M059J (cell line): ENCODE data around the gene CACNA1C. TPM values are rescaled to one million over a fixed set of nuclear protein-coding genes. Genes with fewer than 3 reads are reported as not detected.
"Not testable (repeated sequence)": the region's sequence is repeated elsewhere in the genome, so short reads cannot be mapped to it uniquely, and the experiment has no call there.

Experiments
- DNase-seq: peaks from one replicate; pipeline ENCODE4 v3.0.0-alpha.2; 2012; ENCODE audit warnings: low read depth
- total RNA-seq: library from RNA; depleted of rRNA; stranded (reverse); fragments of >200 nt; shearing (Covaris generic); gene quantifications from 2 replicates; pipeline ENCODE4 v1.2.3, GENCODE V29; 2014

The CACNA1C gene
- total RNA-seq, 1 experiment from 2014 or later = 3.6 TPM

DNA sequence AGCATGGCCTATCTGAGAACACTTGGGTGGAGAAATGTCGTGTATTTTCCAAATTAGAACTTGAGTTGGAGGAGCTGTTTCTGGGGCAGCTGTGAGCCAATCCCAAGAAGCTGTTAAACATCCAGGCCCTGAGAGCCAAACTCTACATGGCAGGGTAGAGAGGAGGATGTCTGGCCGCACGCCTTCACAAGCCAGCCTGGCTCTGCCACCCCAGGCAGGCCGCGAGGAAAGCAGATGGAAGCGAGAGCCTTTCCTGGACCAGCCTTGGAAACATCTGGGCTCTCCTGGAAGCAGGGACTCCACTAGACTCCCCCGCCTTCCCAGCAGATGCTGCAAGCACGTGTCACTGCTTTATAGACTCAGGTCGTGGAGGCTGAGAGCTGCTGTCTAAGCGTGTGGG lies 429.2 kb downstream of the CACNA1C start:
- DNase-seq = no peak

DNA sequence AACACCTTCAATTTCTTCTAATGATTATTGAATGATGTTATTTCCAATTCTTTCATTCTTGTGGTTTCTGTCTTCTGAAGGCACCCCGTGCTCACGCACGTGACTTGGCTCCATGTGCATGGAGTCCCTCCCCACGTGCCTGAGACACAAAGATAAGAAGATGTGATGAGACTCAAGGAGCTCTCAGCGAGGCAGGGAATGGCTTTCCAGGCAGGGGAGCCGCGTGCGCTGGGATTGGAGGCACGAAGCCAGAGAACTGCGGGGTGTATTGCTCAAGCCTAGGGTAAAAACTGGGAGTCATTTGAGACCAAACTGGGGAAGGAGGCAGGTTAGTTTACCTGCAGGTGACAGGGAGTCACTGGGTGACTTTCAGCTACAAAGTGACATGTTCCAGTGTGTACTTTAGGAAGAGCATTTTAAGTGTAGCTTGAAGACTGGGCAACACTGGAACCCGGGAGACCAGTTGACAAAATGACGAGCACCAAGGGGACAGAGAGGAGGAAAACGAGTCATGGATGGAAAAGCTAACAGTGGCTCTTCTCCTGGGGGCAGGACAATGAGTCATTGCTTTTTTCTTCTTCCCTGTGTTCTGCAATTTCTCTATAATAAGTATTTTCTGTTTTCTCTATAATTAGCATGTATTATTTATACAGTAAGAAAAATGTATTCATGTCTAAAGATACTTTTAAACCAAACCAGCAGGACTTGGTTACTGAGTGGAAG lies 430.3 kb downstream of the CACNA1C start:
- peak; percentile 7 for DNase-seq

DNA sequence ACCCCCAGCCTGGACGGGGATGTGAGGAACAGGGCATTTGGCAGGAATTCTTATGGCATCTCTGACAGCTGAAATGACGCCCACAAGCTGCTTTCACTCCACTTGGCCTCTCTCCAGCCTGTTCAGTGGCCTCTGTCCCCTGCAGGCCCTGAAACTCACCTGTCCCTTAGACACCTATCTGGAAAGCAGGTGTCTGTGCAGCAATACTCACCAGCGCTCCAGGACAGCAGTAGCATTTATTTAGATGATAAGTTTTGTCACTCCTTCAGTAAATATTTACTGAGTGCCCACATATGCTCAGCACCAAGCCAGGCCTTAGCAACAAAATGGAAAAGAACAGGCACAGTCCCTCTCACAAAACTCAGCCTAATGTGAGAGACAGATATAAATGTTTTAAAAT lies 430.9 kb downstream of the CACNA1C start:
- DNase-seq = no peak

DNA sequence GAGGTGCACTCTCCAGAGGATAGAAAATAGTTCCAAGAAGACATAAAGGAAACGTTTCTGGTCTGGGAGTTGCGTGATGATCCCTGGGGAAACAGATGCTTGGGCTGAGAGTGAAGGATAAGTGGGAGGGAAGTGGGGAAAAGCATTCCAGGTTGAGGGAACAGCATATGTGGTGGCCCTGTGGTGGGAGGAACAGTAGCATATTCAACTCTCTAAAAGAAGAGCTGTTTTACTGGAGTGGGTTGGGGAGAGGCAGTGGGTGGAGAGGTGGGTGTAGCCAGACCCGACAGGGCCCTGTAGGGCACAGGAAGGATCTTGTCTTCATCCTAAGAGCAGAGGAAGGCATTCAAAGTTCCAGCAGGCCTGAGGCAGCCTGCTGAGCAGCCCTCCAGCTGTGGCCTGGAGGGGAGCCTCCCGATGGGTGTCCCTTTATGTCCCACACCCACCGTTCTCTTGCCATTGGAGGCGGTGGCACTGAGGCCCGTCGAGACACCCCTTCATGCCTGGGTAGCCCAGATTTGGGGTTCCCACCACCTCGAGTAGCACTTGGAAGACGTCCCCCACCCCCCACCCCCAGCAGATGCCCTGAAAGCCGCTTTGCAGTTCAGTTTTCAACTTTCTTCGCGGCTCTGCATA lies 431.5 kb downstream of the CACNA1C start:
- no peak for DNase-seq

DNA sequence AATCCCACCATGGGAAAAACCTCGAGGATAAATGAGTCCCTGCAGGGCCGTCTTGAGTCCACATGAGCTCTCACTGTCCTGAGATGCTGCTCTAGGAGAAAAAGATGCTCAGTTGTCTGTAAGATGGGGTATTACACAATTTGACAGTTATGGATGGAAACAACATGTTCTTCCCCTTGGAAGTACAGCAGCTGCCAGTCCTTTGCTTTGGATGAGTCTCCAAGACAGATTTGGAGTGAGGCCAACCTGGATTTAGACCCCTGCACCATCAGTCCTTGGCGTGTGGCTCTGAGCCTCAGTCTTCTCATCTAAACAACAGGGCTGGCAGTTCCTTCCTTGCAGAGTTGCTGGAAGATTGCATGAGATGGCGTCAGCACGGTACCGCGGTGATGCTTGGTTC lies 432.9 kb downstream of the CACNA1C start:
- no peak for DNase-seq

DNA sequence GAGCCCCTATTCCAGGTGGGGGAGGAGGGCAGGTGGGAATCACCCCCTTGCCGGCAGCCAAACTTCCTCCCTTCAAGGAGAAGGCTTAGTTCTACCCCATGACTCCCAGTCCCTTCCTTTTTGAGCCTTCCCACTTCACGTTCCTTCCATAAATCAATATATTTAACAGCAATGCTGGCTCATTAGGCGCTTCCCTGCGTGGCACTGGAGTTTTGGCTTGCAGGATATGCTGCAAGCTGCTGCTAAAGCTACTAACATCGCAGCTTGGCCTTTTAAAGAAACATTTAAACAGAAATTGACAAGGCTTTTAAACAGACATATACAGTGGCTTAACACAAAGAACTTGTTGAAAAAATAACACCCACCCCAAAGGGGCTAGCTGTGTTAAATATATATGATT lies 434.0 kb downstream of the CACNA1C start:
- DNase-seq = no peak

DNA sequence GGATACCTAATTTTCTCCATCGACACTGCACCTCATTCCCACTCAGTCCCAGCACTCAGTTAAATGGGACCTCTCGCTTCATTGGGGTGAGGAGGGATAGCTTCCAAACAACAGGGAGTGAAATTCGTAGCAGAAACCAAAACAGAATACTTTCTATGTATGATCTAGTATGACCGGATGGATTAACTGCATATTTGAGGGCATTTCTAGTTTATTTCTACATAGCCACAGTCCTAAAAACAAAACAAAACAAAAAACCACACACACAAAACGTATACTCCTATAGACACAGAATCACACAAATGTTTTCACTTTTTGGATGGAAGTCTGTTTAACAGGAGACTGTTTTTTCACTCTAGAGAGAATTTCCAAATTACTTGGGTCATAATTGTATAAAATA lies 434.5 kb downstream of the CACNA1C start:
- no peak for DNase-seq

DNA sequence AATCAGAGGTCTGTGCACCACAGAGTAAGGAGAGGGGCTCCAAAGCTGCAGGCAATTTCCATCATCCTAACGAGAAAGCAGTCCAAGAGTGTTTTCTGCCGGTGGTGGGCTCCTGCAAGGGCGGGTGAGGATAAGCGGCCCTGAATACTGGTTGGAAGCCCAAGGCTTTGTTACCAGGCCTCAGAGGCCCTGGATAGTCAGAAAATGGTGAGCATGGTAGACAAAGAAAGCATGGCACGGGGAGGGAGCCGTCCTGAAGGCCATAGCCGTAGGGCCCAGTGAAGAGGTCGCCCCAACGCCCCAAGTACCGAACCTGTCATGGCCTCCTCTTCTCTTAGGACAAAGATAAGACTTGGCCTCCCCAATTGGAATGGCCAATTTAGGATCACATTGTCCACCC lies 435.3 kb downstream of the CACNA1C start:
- DNase-seq = no peak

DNA sequence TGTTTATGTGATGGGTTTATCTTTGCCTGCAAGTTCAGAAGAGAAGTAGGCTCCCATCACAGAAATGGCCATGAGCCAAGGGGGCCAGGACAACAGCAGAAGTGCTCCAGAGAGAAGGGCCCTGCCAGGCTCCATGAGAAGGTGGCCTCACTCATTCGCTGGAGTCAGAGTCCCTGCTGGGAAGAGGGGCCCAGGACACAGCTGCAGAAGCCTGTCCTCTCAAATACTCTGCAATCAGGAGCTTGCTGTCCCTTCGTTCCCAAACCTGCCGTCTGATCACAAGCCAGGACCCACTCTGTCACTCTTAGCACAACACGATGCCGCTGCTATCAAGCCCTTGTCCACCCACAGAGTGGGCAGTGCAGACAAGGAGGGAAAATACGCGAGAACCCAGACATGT lies 435.8 kb downstream of the CACNA1C start:
- DNase-seq = no peak

DNA sequence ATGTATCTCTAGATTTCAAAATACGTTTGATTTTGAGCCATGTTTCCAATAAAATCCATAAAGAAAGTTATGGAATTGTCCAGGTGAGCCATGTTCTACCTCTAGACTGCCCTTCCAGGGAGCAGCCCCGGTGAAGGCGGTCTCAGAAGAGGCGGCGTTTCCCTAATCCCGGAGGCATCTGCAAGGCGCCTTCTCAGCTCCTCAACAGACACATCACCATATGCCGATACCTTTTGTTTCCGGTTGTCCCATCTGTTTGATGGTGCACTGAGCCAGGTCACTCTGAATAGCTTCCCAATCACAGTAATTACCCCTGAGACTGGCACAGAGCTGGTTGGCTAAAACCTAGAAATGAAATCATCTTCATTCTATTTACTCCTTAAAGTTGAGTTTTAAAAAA lies 436.5 kb downstream of the CACNA1C start:
- no peak for DNase-seq

DNA sequence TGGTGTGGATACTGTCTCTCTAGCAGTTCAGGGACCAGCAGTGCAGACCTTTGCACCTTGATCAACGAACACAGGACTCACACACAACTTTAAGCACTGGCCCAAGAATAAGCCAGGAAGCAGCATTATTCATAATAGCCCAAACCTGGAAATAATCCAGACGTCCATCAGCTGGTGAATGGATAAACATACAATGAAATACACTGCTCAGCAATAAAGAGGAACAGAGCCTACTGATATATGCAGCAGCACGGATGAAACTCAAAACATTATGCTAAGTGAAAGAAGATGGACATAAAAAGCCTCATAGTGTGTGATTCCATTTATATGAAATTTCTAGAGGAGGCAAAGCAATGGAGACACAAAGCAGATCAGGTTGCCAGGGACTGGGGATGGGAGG lies 438.0 kb downstream of the CACNA1C start:
- no peak for DNase-seq

DNA sequence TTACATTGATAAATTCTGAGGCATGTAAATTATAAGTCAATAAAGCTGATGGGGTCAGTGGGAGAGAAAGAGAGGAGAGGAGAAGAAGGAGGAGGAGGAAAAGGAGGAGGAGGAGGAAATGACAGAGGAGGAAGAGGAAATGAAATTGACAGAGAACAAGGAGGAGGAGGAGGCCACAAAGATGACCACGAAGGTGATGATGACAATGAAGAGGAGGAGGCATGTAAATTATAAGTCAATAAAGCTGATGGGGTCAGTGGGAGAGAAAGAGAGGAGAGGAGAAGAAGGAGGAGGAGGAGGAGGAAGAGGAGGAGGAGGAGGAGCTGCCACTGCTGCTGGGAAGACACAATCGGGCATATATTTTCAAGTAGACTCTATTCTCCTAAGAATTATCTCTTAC lies 438.6 kb downstream of the CACNA1C start:
- DNase-seq = not testable (repeated sequence)

DNA sequence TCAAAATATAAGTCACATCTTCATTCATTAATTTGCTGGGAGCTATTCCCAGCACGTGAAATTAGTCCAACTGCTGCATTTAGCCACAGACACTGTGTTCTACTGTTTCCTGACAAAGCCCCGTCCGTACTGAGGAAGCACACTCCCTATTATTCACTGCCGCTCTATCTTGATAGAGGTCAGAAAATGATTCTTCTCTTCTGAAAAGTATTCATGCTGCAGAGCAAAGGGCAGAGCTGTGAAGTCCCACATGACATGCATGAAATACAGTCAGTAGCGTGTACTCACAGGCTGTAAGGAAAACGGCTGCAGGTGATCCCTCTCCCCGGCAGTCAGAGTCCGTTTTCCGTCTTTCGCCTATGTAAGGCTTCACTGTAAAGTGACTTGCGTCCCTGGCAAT lies 439.4 kb downstream of the CACNA1C start:
- no peak for DNase-seq

DNA sequence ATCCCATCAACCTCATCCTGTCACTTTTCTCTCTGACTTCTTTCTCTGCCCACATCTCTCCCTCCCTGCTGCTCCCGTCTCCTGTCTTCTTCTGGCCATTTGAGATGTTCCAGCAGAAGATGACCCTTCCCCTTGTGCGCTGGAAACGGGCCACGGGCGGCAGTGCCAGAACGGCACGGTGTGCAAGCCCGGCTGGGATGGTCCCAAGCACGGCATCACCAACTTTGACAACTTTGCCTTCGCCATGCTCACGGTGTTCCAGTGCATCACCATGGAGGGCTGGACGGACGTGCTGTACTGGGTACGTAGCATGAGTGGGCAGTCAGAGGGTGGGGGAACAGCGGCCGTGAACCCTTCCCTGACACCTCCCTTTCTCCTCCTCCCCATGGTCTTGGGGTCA lies 440.3 kb downstream of the CACNA1C start:
- DNase-seq = no peak

DNA sequence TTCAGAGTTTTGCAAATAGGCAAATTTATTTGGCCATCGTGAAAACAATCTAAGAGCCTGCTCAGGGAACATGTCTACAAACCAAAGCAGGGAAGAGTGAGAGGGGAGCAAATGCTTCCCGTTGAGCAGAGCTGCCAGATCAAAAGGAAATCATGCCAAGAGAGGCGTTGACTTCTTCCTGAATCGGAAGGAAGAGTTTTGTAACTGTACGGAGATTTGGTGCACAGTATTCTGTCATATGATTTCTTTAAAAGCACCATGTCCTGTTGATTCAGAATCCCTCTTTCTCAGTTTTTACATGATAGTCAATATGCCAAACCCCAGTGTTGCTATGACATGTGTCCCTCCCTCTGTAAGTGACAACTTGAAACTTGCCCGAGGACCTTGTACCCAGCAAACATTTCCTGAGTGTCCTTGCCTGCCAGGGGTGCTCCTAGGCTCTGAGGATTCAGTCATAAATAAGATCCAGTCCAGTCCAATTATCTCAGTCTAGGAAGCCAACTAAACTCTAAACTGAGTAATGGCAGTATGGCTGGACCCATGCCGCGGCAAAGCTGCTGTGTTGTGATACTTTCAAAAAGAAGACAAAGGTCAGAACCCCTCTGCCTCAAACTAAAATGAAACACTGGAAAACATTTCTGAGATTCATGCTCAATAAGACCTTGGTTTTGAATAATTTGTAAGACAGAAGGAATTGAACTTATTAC lies 441.9 kb downstream of the CACNA1C start:
- DNase-seq = no peak

DNA sequence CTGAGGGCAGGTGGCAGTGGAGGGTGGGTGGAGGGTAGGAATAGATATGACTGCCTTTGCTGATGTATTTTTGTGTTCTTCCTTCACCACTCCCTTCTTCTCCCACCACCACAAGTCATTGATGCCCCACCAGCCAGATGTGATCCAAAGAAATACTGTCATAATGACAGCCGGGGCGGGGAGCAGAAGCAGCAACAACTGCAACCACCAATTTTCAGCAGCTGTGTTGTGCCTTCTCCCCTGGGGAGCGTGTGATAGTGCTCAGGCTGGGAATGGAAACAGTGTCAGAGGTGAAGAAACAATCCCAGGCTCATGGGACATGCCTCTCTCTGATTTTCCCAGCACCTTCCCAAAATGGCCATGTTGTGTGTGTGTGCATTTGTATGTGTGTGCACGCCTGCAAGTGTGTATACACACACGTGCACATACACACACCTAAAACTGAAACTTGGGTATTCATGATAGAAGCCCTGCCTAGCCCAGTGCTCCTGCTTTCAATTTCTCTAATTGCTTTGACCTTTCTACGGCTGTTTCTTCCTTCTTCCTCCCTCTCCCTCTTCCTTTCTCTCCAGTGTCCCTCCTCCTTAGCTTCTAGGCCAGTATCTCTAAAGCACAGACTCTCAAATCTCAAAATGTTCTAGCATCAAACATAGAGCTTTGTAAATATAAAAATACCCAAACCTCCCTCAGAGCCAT lies 442.8 kb downstream of the CACNA1C start:
- no peak for DNase-seq

DNA sequence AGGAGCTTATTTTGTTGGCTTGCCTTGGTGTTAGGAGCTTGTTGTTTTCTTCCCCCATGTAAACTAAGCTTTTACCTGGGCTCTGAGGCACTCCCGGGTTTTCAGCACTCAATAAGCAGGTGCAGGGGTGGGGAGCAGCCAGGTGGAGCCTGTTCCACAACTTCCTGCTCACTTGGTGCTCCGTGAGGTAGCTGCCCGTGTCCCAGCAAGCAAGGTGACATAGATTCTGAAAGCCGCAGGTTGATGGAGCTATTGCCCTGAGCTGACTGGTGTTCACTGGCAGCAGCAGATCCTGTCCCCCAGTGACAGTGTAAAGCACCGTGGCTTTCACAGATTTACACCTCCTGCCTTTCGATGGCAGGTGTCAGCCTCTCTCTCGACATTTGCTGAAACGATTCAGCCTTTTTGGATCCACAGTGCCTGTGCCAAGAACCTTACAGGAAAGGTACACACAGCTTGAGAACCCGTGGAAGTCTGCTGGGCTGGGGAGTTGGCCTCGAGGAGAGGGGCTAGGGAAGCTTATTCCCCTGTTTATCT lies 446.2 kb downstream of the CACNA1C start:
- DNase-seq = no peak

DNA sequence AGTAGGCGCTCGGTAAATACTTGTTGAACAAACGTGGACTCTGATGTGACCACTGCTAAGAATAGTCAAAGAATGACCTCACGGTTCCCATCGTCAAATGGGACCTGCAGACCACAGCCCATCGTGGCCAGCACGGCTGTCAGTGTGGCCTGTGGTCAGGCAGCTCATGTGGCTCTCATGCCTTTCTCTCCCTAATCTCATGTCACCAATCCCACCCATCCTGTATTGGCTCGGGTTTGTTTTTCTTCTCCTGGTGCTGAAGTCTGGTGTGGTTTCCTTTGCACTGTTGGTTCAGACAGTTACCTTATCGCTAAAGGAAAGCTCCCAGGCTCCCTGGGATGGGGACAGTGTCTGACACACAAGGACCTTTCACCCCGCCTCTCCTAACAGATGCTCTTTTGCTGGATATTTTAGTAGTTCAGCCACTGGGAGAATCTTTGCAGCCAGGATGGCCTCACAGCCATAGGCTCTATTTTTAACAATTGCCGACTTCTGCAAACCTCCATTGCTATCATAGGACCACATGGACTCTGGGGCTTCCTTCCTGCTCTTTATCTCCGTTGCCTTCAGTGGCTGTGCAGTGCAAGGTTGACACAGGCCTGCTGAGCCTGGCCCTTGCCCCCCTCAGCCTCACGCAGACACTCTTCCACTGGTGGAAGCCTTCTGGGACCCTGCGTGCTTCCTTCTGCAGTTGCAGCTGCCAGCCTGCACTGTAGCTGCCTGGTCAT lies 448.8 kb downstream of the CACNA1C start:
- DNase-seq = no peak

DNA sequence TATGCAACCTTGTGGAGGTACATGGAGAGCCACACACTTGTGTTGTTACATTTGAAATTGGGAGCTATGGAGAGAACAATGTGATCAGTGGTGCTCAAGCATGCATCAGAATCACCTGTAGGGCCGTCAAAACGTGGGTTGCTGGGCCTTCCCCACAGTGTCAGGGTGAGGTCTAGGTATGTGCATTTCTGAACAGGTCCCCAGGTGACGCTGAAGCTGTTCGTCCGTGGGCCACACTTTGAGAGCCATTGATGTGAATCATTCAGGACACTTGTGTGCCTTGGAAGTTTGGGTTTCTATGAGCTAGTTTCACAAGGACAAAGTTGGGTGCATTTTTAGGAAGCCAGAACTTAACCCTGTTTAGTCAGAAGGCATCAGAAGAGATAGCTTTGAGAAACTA lies 450.2 kb downstream of the CACNA1C start:
- DNase-seq = no peak

DNA sequence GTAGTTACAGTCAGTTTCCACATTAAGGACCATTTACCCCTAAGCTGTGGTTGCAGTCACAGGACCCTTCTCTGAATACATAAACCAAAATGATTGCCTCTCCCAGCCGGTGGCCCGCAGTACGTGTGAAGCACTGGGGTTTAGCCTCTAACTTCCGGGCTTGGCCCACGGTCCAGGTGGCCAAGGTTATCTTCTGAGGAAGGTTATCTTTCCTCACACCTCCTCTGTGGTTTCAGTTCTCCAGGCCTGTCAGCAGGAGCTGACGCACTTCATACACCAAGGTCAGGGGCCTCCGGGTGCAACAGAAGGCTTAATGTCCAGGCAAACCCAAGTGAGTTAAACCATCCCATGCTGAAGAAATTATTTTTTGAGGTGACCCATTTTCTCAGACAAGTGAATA lies 451.0 kb downstream of the CACNA1C start:
- DNase-seq = no peak

DNA sequence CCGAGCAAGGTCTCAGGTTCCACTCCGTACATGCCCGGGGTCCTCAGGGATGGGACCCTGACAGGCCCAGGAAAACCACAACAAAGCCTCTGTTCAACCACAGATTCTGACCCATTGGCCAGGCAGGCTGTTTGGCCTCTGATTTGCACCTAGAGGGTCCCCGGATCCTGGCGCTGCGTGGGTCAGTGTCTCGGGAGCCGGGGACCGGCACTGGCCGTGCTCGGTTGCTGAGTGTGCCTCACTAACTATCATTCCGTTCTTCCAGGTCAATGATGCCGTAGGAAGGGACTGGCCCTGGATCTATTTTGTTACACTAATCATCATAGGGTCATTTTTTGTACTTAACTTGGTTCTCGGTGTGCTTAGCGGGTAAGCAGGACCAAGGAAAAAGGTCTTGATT lies 451.8 kb downstream of the CACNA1C start:
- DNase-seq = no peak

DNA sequence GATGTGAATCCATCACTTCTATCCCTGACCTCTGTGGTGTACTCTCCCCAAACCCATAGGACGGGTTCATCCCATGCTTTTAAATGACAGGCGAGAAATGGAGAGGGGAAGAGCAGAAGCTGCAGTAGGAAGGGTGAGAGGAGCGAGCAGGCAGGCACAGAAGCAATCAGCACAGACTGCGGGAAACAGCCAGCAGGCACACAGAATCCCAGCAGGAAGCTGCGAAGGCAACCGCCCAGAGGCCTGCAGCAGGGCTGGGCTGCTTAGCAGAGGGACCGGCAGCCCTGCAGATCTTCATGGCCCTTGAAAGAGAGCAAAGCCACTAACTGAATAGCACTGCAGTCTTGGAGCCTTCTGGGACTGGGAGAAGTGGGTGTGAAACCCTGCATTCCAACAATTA lies 455.0 kb downstream of the CACNA1C start:
- no peak for DNase-seq
